NOMO-1 treated with DMSO at 0.1 percent for 48 hours (cell line): Measurements from ENCODE around the gene CCDC51.

Source experiments
- DNase-seq: peaks from one replicate; lab custom pipeline; 2025; ENCODE audit not compliant: unreplicated experiment; lab: John Stamatoyannopoulos, UW

CCDC51 gene

GRCh38 chr3:48434591-48435222 lies 5.2 kb downstream of the CCDC51 start:
- no peak for DNase-seq

DNA sequence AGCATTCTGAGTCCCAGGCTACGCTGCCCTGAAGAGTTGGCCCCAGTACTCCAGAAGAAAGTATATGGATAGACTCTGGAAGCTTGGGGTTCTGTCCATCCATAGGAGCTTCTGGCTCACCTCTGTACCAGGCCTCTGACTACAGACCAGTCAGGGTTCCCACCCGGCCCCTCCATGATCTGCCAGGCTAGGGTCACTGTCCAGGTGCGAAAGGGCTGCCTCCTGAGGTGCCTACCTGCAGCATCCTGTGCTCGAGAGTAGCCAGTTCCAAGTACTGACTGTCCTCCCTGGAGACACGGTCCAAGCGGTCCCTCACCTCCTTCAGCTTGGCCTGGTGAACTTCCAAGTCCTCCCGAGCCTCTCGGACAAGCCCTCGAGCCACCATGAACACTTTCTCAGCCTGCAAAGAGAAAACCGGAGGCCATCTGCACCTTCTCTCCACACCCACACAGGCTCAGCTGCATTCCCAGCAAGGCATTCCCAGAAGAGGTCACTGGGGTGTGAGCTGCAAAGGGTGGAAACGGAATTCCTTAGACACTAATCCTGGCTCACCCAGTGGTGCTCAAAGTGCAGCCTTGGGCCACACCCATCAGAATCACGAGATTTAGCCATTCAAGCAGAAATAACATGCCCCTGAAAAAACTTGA lies 6.3 kb downstream of the CCDC51 start:
- DNase-seq, result no peak

- no peak for DNase-seq
These were observed 7.2 kb downstream of the CCDC51 start for GRCh38 chr3:48432411-48433371.

DNA sequence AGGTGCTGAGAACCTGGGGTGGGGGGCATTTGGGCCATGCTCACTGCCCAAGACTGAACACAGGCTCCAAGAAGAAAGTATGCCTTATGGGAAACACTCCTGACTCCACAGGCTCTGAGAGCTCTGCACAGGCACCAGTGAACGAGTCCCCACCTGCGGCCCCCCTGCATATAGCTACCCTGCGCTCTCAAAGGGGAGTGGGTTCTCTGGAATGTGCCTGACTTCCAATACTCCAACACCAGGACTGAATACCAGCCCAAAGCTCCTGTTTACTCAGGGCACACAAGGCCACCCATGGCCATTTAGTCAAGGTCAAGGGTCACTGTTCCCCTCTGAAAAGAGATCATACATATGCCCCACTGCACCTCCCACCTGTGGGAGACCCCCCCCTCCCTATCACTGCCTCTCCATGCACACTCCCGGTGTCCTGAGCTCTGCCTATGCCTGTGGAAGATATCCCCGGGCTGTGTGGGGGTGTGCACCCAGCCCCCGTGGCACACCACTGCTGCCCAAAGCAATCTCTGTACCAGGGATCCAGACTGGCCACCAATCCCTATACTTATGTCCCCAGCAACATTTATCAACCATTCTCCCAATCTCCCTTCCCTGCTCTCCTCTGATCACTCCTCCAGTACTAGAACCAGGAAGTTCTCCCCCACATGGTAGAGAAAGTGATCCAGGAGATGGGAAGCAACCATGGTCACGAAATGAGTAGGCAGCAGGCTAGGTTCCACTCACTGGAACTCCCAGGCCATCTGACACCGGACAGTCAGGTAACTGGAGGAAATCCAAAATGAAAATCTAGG lies 8.5 kb downstream of the CCDC51 start:
- DNase-seq, result no peak

DNA sequence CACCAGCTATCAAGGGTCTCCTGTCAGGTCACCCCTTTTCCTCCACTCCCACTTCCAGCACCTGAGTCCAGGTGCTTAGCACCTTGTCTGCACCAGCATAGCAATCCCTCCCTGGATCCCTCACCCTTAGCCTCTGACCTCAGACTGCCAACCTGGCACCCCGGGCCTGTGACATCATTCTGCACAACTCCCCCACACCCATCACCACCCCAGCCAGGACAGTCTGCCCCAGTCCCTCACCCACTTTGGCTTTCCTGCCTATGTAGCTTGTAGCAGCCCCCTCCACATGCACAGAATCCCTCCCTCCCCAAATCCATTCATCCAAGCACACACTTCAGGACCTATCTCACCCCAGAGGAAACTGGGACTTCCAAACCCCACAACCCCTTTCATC lies 9.2 kb downstream of the CCDC51 start:
- no peak for DNase-seq

DNA sequence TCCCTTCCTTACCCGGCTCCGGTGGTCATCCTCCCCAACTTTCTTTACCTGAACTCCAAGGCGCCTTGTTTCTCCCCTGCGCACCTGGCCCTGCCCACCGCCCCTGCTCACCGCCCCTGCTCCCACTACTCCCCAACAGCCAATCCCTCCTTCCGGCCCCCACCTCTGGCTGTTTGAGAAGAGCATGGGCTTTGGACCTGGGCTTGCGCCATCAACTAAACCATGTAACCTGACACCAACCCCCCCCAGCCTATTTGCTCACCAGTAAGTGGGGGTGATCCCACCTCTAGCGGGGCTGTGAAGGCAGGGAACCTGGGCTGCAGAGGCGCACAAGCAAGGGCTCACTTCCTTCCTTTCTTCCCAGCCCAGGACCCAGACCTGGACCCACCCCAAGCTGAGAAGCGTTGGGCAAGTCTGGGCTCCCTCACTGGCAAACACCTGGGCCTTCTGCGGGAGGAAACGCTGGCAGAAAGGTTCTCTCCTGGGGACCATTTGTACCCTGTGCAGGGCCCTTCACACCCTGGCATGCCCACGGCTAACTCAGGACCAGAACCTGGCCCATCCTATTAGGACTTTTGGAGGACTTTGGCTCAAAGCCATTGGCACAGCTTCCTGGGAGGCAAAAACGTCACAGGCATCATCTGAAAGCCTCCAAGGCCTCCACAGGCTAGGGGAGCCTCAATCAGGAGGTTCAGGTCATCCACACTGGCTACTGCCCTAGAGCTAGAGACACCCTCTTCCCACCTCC lies 9.8 kb downstream of the CCDC51 start, which contains the start of gene PLXNB1:
Gene PLXNB1 (minus strand): TSS at position 127 of the 748 bp plus-strand sequence. CDS start 5,475 bp downstream, outside the sequence.
- DNase-seq, result no peak

DNA sequence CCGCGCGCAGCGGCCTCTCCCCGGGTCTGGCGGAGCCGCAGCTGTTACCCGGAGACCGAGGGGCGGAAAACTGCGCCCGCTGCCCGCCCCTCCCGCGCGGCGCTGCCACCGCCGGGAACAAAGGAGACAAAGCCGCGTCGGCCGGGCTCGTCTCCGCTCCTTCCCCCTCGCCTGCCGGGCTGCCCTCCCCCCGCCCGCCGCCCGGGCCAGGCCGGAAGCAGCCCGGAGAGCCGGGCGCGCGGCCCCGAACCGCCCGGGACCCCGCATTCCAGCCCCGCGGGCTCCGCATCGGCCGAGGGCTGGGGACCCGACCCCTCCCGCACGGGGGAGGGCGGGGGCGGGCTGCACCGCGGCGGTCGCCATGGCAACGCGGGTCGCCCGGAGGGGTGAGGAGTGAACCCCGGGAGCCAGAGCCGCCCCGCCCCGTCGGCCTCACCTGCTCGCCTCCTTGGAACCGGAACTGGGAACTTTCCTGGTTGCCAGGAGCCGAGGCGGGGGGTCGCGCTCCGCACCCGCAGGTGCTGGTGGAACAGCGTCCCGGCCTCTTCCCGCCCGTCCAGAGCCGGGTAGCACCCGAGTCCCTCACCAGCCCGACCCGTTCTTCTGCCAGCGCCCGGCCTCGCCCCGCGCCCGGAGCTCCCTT lies 10.5 kb downstream of the CCDC51 start:
- no peak for DNase-seq

DNA sequence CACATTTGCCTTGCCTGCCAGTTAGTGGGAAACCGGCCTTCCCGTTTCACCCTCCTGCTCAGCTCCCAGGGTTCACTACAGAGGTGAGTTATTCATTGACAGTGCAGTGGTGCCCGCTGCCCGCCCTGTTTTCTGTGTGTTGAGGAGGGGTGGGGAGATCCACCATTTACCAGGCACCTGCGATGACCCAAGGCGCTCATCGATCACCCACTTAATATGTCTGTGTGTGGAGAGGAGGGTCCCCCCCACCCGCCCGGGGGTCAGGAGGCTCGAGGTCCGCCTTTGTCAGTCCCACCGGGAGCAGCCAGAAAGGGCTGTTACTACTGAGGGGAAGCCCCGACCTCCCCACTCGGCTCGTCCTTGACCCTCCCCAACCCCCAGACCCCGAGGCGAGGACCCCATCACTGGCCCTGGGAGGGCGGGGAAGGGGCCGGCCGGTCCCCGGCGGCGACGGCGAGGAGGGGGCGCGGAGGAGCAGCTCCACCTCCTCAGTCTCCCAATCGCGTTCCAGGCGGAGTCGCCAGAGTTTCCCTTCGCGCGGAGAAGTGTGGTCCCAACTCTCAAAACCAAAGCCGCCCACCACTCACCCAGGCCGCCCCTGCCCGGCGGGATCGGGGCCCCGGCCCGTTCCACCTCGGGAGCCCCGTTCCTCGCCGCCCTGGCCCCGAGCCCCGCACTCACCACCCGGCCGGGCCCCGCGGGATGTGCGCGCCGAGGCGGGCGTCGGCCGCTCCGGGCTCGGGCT lies 11.2 kb downstream of the CCDC51 start:
- DNase-seq, result no peak

GRCh38 chr3:48428088-48428571 lies 11.8 kb downstream of the CCDC51 start:
- no peak for DNase-seq

DNA sequence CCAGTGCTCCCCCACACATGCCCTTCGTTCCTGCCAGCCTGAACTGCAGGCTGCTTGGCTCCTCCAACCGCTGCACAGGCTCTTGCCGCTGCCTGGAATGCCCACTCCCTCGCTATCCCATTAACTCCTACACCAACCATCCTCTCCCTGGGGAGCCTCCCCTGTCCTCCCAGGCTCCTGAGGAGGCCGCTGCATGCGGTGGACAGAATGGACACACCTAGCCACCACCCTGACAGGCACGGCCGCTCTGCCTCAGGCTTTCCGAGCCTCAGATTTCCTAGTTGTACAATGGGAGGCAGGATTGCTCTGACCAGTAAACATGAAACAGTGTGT lies 12.3 kb downstream of the CCDC51 start:
- DNase-seq, result no peak

DNA sequence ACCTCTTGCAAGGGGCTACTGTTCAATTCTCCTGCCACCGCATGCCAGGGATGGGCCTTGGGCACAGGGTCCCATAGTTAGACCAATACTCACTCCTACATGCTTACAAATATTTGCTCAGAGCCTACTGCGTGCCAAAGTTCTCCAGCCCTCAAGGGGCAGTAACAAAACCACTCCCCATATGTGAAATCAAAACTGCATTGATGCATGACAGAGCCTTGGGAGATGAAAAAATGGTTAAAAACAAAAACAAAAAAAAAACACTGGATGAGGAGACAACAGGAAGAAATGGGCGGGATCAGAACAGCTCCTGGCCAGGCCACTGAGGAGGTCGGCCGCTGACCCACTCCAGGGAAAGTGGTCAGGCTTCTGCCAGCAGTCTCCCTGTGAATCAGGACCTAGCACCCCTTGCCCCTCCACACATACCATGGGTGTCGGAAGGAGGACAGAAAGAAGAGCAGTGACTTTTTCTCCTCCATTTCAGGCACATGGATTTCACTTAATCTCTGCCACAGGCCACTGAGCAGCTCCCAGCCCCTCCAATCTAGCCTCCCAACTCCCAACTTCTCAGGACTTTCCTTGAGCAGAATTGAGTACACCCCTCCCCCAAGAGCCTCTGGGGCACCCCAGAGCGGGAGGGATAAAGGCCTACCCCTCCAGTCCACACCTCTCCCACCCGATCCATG lies 12.8 kb downstream of the CCDC51 start:
- no peak for DNase-seq

DNA sequence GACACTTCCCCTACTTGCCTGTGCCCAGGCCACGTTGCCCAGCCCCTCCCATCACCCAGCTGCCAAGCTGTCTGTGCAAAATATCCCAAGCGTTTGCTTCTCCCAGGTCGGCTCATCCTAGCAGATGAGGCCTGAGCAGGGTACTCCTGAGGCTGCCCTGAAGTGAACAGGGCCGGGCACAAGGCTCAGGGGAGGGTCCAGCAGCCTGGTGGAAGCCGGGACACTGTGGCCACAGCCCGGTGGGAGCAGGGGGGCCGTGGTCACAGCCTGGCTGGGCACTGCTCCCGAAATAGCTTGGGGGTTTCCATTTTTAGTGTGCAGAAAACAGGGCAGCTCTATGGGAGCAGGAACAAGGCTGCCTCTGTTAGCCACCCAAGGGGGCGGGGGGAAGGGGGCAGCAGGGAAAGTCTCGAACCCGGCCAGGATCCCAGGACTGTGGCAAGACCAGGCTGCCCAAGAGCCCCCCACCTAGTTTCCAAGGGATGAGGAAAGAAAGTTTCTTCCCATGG lies 13.5 kb downstream of the CCDC51 start:
- no peak for DNase-seq

DNA sequence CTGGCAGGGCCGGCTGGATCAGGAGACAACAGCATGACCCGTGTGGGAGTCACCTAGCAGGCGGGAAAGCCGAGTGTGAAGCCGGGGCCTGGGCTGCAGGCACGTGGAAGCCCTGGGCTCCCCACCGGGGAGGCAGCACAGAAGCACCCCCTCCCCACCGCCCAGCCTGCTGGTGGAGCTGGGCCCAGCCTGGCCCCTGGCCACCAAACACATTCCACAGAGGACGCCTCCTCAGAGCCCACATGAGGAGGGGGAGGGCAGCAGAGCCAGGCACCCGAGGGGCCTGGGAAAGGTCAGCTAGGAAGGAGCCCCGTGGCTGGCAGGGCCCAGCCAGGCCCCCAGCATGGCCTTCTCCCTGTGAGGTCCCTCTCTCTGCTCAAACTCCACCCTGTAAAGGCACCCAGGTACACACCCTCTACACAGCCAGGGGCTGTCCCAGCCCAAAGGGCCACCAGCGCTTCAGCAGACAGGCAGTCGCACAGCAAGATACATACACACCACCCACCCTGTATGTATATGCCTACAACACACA lies 14.6 kb downstream of the CCDC51 start:
- no peak for DNase-seq

DNA sequence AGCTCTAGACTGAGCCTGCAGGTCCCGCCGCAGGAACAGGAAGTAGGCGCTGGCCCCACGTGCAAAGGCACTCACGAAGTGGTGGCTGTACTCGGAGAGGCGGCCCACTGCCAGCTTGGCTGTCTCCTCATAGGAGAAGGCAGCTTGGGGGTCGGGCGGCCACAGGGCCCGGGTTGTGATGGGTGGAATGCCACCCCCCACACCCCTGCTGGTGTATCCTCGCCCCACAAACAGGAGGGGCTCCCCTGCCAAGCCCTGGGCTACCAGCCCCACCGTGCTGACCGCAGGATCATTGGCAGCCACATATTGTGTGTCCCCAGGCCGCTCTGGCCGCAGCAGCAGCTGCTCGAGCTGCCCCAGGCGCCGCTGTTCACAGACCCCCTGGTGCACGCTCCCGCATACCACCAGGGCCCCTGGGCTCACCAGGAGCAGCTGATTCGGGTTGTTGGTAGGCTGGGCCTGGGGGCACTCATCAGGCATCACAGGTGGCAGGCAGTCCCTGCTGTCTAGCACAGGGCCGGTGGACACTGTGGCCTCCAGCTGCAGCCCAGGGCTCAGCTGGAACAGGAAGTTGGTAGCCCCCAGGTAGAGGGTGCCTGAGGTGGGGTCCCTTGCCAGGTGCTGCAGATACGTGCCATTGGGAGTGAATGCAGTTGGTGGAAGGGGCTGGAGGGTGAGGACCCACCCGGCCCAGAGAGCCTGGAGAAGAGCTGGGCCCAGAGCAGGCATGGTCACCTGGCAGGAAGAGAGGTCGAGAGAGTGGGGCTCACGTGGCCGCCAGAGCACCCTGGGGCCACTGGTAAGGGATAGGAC lies 15.8 kb downstream of the CCDC51 start:
- no peak for DNase-seq

DNA sequence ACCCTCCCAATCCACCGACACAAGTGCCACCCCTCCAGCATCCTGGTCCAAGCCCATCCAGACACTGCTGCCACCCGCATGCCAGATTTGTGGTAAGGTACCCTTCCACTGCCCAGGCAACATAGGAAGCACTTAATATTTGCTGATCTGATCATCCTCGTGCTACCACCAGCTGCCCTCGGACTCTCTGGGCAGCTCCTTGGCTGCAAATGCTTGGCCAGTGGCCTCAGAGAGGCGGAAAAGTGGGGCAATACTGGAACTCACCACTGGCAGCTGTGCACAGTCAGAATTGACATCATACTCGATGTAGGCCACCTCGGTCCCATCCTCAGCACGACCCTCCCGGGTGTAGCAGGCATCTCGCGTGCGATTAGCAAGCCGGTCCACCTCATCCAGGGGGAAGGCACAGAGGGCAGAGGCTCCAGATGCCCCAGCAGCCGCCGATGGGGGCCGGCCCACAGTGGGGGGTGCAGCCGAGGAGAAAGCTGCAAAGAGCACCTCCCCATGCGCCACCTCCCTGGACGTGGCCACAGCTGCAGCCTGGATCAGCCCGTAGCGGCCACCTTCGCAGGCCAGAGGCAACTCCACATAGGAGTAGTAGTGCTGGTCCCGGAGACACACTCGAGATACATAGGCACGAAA lies 16.6 kb downstream of the CCDC51 start:
- no peak for DNase-seq

DNA sequence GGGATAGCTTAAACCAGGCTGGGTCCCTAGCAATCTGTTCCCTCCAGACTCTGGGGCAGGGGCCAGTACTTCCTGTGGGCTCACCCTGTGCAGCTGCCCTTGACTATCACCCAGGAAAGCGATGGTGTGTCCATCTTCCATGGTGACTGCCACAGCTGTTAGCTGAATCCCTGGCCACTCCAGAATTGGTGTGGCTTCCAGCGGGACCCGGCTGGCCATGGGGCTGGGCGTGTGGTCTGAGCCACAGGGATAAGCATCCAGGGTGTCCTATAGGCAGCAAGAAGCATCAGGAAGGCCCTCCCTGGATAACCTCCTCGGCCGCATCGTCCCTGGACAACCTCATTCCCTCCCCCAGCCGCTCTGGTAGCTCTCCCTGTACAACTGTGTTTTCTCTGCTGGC lies 17.2 kb downstream of the CCDC51 start:
- DNase-seq, result no peak

DNA sequence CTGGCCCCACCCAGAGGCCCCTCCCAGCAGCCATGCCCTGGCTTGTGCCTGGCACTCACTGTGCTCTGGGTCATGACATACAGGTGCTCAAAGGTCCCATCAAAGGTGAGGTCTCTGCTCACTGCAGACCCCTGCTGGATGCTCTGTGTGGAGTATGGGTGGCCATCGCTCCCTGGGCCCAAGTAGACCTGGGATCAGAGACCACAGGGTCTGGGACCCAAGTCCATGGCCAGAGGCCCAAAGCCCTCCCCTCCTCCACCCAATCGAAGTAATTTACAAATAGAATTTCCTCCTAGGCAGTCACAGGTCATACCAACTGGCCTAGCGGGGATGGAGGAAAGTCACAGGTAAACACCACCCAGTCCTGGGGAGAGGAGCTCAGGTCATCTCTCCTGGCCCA lies 17.6 kb downstream of the CCDC51 start:
- DNase-seq, result no peak
